HEK293 (cell line): Measurements from ENCODE around the gene DLL1.

Experiments used
- CTCF ChIA-PET: fragments of 350-600 bp; formaldehyde crosslinking; extraction: SDS; loops from one replicate; lab custom pipeline; 2021; ENCODE audit warnings: antibody characterized with exemption; lab: Yijun Ruan, JAX
- POLR2A ChIA-PET: fragments of 300-600 bp; formaldehyde crosslinking; extraction: SDS; loops from one replicate; lab custom pipeline; 2020; ENCODE audit warnings: antibody characterized with exemption, inconsistent platforms; lab: Yijun Ruan, JAX
- H3K27ac ChIP-seq: fragments of 200-500 bp; sonication (Bioruptor generic); 2 replicates; pipeline ENCODE4 v1.5.1; 2014; ENCODE audit warnings: low read depth, low read length, control low read depth, inconsistent platforms; ENCODE audit errors: extremely low read depth
- H3K36me3 ChIP-seq, 2 experiments: fragments of 200-500 bp in 1 of 2; sonication (Bioruptor generic) in 1 of 2; 1 replicate in 1 of 2; 2 replicates in 1 of 2; pipeline ENCODE4 v1.5.1; 2014 to 2017; ENCODE audit warnings: inconsistent platforms in 2 of 2, low read length in 2 of 2; ENCODE audit not compliant: control insufficient read depth in 2 of 2, insufficient read depth in 1 of 2
- H3K4me1 ChIP-seq: fragments of 200-500 bp; sonication (Bioruptor generic); 2 replicates; pipeline ENCODE4 v1.5.1; 2014; ENCODE audit warnings: mild to moderate bottlenecking, low read length, inconsistent platforms; ENCODE audit not compliant: control insufficient read depth, insufficient read depth
- H3K4me3 ChIP-seq: 2 replicates; pipeline ENCODE4 v1.5.1; 2011; ENCODE audit warnings: low read depth, mild to moderate bottlenecking, control low read depth, low read length, moderate library complexity
- H3K9me3 ChIP-seq: fragments of 200-500 bp; sonication (Bioruptor generic); 2 replicates; pipeline ENCODE4 v1.5.1; 2014; ENCODE audit warnings: low read depth, low read length, inconsistent platforms; ENCODE audit not compliant: control insufficient read depth, insufficient read depth
- EGR2 ChIP-seq: fragments of 450-650 bp; formaldehyde crosslinking; IDR thresholded peaks from 2 replicates; pipeline ENCODE4 v1.5.1; 2016; ENCODE audit warnings: low read depth, missing biosample characterization, missing genetic modification characterization
- KLF16 ChIP-seq: fragments of 450-650 bp; formaldehyde crosslinking; IDR thresholded peaks from 2 replicates; pipeline ENCODE4 v1.5.1; 2017; ENCODE audit warnings: missing biosample characterization, missing genetic modification characterization
- OSR2 ChIP-seq: fragments of 450-650 bp; formaldehyde crosslinking; IDR thresholded peaks from 2 replicates; pipeline ENCODE4 v1.5.1; 2016; ENCODE audit warnings: missing biosample characterization, missing genetic modification characterization
- PRDM1 ChIP-seq: fragments of 450-650 bp; formaldehyde crosslinking; IDR thresholded peaks from 2 replicates; pipeline ENCODE4; 2016; ENCODE audit warnings: missing biosample characterization, missing genetic modification characterization
- SP2 ChIP-seq: fragments of 450-650 bp; formaldehyde crosslinking; IDR thresholded peaks from 2 replicates; pipeline ENCODE4 v1.5.1; 2016; ENCODE audit warnings: missing biosample characterization, missing genetic modification characterization
- TRIM28 ChIP-seq: IDR thresholded peaks from 2 replicates; pipeline ENCODE4 v1.6.1; 2011; ENCODE audit warnings: low read length, control low read depth, borderline replicate concordance
- WT1 ChIP-seq: fragments of 450-650 bp; formaldehyde crosslinking; IDR thresholded peaks from 2 replicates; pipeline ENCODE4 v1.5.1; 2016; ENCODE audit warnings: missing biosample characterization, missing genetic modification characterization
- ZBTB17 ChIP-seq: fragments of 450-650 bp; formaldehyde crosslinking; IDR thresholded peaks from 2 replicates; pipeline ENCODE4 v1.5.1; 2016; ENCODE audit warnings: missing biosample characterization, missing genetic modification characterization
- ZBTB6 ChIP-seq: fragments of 450-650 bp; formaldehyde crosslinking; IDR thresholded peaks from 2 replicates; pipeline ENCODE4 v1.5.1; 2017; ENCODE audit warnings: missing biosample characterization, missing genetic modification characterization
- ZNF146 ChIP-seq: fragments of 450-650 bp; formaldehyde crosslinking; IDR thresholded peaks from 2 replicates; pipeline ENCODE4 v1.5.1; 2016; ENCODE audit warnings: missing biosample characterization, missing genetic modification characterization
- ZNF266 ChIP-seq: fragments of 450-650 bp; formaldehyde crosslinking; IDR thresholded peaks from 2 replicates; pipeline ENCODE4 v1.5.1; 2016; ENCODE audit warnings: missing biosample characterization, missing genetic modification characterization, low read depth
- ZNF433 ChIP-seq: fragments of 450-650 bp; formaldehyde crosslinking; IDR thresholded peaks from 2 replicates; pipeline ENCODE4 v1.5.1; 2016; ENCODE audit warnings: missing biosample characterization, missing genetic modification characterization, low read depth
- ZNF488 ChIP-seq: fragments of 450-650 bp; formaldehyde crosslinking; IDR thresholded peaks from 2 replicates; pipeline ENCODE4 v1.5.1; 2016; ENCODE audit warnings: missing biosample characterization, missing genetic modification characterization
- ZNF521 ChIP-seq: fragments of 450-650 bp; formaldehyde crosslinking; IDR thresholded peaks from 2 replicates; pipeline ENCODE4 v1.5.1; 2017; ENCODE audit warnings: missing biosample characterization, mild to moderate bottlenecking, missing genetic modification characterization
- ZNF529 ChIP-seq: fragments of 450-650 bp; formaldehyde crosslinking; IDR thresholded peaks from 2 replicates; pipeline ENCODE4 v1.5.1; 2017; ENCODE audit warnings: missing genetic modification characterization, missing biosample characterization; ENCODE audit not compliant: insufficient replicate concordance
- ZNF548 ChIP-seq: fragments of 450-650 bp; formaldehyde crosslinking; IDR thresholded peaks from 2 replicates; pipeline ENCODE4 v1.5.1; 2016; ENCODE audit warnings: missing biosample characterization, missing genetic modification characterization
- ZNF596 ChIP-seq: fragments of 450-650 bp; IDR thresholded peaks from 2 replicates; pipeline ENCODE4 v1.5.0; 2018; ENCODE audit warnings: missing biosample characterization, mild to moderate bottlenecking, missing genetic modification characterization, moderate library complexity
- ZNF660 ChIP-seq: fragments of 450-650 bp; IDR thresholded peaks from 2 replicates; pipeline ENCODE4 v1.5.1; 2018; ENCODE audit warnings: missing biosample characterization, mild to moderate bottlenecking, missing genetic modification characterization
- ZNF837 ChIP-seq: fragments of 450-650 bp; formaldehyde crosslinking; IDR thresholded peaks from 2 replicates; pipeline ENCODE4 v1.5.1; 2016; ENCODE audit warnings: missing biosample characterization, missing genetic modification characterization
- TF ChIP-seq, protein P1 (sequence below): fragments of 450-650 bp; formaldehyde crosslinking; IDR thresholded peaks from 2 replicates; pipeline ENCODE4 v1.5.1; 2016; ENCODE audit warnings: missing biosample characterization, missing genetic modification characterization
- TF ChIP-seq, protein P2 (sequence below): fragments of 450-650 bp; formaldehyde crosslinking; IDR thresholded peaks from 2 replicates; pipeline ENCODE4 v1.5.1; 2016; ENCODE audit warnings: missing biosample characterization, missing genetic modification characterization

DLL1 gene

GRCh38 chr6:170235391-170236125 lies 55.3 kb downstream of the DLL1 start:
- CTCF ChIA-PET, result interaction anchor here (0.5 to 0.9 kb wide), 2 partner anchors 9 to 296 kb away, joined by 3 read pairs; no protein-coding TSS in a partner anchor

GRCh38 chr6:170234419-170234818 lies 56.5 kb downstream of the DLL1 start:
- Histone ChIP-seq H3K36me3 (no peaks in the 10 kb centered on the region), H3K27ac (no peak overlapping the region), H3K9me3 (no peaks in the 10 kb centered on the region), H3K4me1 (no peaks in the 10 kb centered on the region), H3K4me3 (no peak overlapping the region)
- no peak for TF ChIP-seq WT1 (tag by site-specific recombination)
- 0 out of 2 replicates have a peak, but pooled peaks have one; percentile 43 for TF ChIP-seq ZBTB17 (tag by site-specific recombination)
- TF ChIP-seq ZBTB6, result no peak
- ChIA-PET POLR2A (no interaction called here), CTCF (no interaction called here)

More at GRCh38 chr6:170235391-170236125, 55.3 kb downstream of the DLL1 start:
- Histone ChIP-seq H3K4me1 (no peaks in the 10 kb centered on the region), H3K36me3 (no peaks in the 10 kb centered on the region), H3K27ac (no peak overlapping the region), H3K9me3 (no peaks in the 10 kb centered on the region), H3K4me3 (no peak overlapping the region)
- POLR2A ChIA-PET, result no interaction called here
- no peak for TF ChIP-seq ZBTB6
- no peak for TF ChIP-seq KLF16 (tag by site-specific recombination)
- no peak for TF ChIP-seq EGR2
- no peak for TF ChIP-seq TRIM28
- no peak for TF ChIP-seq ZNF146 (tag by site-specific recombination)
- no peak for TF ChIP-seq ZNF488 (tag by site-specific recombination)
- TF ChIP-seq, protein P1, sequence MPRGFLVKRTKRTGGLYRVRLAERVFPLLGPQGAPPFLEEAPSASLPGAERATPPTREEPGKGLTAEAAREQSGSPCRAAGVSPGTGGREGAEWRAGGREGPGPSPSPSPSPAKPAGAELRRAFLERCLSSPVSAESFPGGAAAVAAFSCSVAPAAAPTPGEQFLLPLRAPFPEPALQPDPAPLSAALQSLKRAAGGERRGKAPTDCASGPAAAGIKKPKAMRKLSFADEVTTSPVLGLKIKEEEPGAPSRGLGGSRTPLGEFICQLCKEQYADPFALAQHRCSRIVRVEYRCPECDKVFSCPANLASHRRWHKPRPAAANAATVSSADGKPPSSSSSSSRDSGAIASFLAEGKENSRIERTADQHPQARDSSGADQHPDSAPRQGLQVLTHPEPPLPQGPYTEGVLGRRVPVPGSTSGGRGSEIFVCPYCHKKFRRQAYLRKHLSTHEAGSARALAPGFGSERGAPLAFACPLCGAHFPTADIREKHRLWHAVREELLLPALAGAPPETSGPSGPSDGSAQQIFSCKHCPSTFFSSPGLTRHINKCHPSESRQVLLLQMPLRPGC (tag by site-specific recombination), result no peak
- no peak for TF ChIP-seq PRDM1 (tag by site-specific recombination)
- TF ChIP-seq ZNF837 (tag by site-specific recombination), result no peak
- TF ChIP-seq, protein P2, sequence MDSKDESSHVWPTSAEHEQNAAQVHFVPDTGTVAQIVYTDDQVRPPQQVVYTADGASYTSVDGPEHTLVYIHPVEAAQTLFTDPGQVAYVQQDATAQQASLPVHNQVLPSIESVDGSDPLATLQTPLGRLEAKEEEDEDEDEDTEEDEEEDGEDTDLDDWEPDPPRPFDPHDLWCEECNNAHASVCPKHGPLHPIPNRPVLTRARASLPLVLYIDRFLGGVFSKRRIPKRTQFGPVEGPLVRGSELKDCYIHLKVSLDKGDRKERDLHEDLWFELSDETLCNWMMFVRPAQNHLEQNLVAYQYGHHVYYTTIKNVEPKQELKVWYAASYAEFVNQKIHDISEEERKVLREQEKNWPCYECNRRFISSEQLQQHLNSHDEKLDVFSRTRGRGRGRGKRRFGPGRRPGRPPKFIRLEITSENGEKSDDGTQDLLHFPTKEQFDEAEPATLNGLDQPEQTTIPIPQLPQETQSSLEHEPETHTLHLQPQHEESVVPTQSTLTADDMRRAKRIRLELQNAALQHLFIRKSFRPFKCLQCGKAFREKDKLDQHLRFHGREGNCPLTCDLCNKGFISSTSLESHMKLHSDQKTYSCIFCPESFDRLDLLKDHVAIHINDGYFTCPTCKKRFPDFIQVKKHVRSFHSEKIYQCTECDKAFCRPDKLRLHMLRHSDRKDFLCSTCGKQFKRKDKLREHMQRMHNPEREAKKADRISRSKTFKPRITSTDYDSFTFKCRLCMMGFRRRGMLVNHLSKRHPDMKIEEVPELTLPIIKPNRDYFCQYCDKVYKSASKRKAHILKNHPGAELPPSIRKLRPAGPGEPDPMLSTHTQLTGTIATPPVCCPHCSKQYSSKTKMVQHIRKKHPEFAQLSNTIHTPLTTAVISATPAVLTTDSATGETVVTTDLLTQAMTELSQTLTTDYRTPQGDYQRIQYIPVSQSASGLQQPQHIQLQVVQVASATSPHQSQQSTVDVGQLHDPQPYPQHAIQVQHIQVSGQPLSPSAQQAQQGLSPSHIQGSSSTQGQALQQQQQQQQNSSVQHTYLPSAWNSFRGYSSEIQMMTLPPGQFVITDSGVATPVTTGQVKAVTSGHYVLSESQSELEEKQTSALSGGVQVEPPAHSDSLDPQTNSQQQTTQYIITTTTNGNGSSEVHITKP (tag by site-specific recombination), result no peak
- TF ChIP-seq OSR2 (tag by site-specific recombination), result no peak
- TF ChIP-seq ZNF266 (tag by site-specific recombination), result no peak
- no peak for TF ChIP-seq SP2 (tag by site-specific recombination)
- no peak for TF ChIP-seq ZNF521 (tag by site-specific recombination)
- no peak for TF ChIP-seq ZNF660 (tag by site-specific recombination)
- TF ChIP-seq ZNF548, result no peak
- no peak for TF ChIP-seq ZNF596 (tag by site-specific recombination)
- no peak for TF ChIP-seq ZNF433 (tag by site-specific recombination)
- TF ChIP-seq ZNF529 (tag by site-specific recombination), result no peak
